ENCODE measurements around the gene SLC12A9. TPM values are rescaled to one million over a fixed set of nuclear protein-coding genes. Genes with fewer than 3 reads are reported as not detected.

SLC12A9 gene
- total RNA-seq, 1 donor from 2014 or later, result 52.4 TPM

GRCh38 chr7:100882201-100882600 lies 29.7 kb downstream of the SLC12A9 start:
- intact Hi-C loops (cut with micrococcal nuclease), result no loop called here

- intact Hi-C loops (cut with micrococcal nuclease), result no loop called here
These were observed 30.4 kb downstream of the SLC12A9 start for GRCh38 chr7:100882785-100883526.

GRCh38 chr7:100884736-100885439 lies 32.4 kb downstream of the SLC12A9 start:
- intact Hi-C loops (cut with micrococcal nuclease), result loop anchor here (5.0 kb wide), 3 partner anchors 132 to 282 kb away; partner anchors contain the start of gene VGF

- intact Hi-C loops (cut with micrococcal nuclease), result loop anchor here (5.0 kb wide), 3 partner anchors 132 to 282 kb away; partner anchors contain the start of gene VGF
These were observed 33.1 kb downstream of the SLC12A9 start for GRCh38 chr7:100885440-100886141.

- intact Hi-C loops (cut with micrococcal nuclease), result loop anchor here (5.0 kb wide), 3 partner anchors 131 to 281 kb away; partner anchors contain the start of gene VGF
These were observed 33.8 kb downstream of the SLC12A9 start for GRCh38 chr7:100886142-100886935.

GRCh38 chr7:100886936-100887515 lies 34.5 kb downstream of the SLC12A9 start:
- intact Hi-C loops (cut with micrococcal nuclease), result loop anchor here (5.0 kb wide), 3 partner anchors 130 to 280 kb away; partner anchors contain the start of gene VGF

DNA sequence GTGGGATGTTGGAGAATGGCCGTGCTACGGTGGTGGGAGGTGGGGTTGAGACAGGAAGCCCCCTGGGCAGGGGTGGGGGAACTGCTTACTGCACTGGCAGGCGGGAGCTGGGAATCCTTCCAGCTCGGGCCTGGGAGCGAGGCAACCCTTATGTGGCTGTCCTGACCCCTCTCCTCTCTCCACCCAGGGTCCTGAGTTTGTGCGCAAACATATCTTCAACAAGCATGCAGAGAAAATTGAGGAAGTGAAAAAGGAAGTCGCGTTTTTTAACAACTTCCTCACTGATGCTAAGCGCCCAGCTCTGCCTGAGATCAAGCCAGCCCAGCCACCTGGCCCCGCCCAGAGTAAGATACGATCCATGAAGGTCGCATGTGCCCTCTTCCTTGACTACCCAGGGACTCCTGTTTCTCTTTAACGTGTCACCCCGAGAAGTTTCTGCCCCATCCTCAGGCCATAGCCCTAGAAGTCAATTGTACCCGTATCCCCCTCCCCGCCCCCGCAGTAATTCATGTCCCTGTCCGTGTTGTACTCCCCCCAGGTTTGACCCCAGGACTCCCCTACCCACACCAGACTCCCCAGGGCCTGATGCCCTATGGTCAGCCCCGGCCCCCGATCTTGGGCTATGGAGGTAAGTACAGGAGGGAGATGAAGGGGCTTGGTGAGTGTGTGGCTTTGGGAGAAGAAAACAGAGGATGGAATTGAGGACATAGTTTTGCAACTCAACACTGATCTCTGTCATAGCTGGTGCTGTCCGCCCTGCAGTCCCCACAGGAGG lies 35.2 kb downstream of the SLC12A9 start:
- intact Hi-C loops (cut with micrococcal nuclease), result loop anchor here (2.0 to 5.0 kb wide), 4 partner anchors 130 to 280 kb away; partner anchors contain the start of genes AP1S1 and VGF

GRCh38 chr7:100888291-100888987 lies 35.9 kb downstream of the SLC12A9 start:
- intact Hi-C loops (cut with micrococcal nuclease), result loop anchor here (2.0 to 5.0 kb wide), 4 partner anchors 129 to 279 kb away; partner anchors contain the start of genes AP1S1 and VGF

GRCh38 chr7:100888988-100889750 lies 36.7 kb downstream of the SLC12A9 start, which contains the start of gene UFSP1:
Gene UFSP1 (minus strand): TSS chr7:100889715. CDS start chr7:100889271, 444 bp downstream.
- intact Hi-C loops (cut with micrococcal nuclease), result loop anchor here (1.0 to 5.0 kb wide), 10 partner anchors 14 to 355 kb away; partner anchors contain the start of genes AP1S1, SLC12A9, SRRT and TRIM56

- intact Hi-C loops (cut with micrococcal nuclease), result loop anchor here (1.0 kb wide), 1 partner anchor 186 kb away; no protein-coding TSS in a partner anchor
These were observed 38.4 kb downstream of the SLC12A9 start for GRCh38 chr7:100890653-100891567.

DNA sequence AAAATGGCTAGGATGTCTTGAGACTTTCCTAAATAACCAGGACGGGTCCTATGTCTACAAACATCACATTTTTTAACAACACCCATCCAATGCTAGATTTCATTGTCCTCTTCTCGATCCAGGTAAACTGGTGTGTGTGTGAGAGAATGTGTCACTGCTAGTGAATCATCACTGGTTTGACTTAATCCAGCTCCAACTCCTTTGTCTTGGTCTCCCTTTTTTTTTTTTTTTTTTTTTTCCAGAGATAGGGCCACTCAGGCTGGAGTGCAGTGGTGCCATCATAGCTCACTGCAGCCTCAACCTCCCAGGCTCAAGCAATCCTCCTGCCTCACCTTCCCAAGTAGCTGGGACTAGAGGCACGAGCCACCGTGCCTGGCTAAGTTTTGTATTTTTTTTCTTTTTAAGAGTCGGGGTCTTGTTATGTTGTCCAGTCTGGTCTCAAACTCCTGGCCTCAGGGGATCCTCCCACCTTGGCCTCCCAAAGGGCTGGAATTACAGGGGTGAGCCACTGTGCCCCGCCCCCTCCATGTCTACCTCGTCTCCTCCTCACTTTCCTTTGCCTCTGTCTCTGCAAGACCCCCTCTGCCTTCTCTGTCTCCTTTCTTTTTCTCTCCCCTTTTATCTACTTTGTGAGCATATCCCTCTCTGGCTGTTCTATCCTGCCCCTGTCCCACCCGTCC lies 39.2 kb downstream of the SLC12A9 start:
- intact Hi-C loops (cut with micrococcal nuclease), result no loop called here

DNA sequence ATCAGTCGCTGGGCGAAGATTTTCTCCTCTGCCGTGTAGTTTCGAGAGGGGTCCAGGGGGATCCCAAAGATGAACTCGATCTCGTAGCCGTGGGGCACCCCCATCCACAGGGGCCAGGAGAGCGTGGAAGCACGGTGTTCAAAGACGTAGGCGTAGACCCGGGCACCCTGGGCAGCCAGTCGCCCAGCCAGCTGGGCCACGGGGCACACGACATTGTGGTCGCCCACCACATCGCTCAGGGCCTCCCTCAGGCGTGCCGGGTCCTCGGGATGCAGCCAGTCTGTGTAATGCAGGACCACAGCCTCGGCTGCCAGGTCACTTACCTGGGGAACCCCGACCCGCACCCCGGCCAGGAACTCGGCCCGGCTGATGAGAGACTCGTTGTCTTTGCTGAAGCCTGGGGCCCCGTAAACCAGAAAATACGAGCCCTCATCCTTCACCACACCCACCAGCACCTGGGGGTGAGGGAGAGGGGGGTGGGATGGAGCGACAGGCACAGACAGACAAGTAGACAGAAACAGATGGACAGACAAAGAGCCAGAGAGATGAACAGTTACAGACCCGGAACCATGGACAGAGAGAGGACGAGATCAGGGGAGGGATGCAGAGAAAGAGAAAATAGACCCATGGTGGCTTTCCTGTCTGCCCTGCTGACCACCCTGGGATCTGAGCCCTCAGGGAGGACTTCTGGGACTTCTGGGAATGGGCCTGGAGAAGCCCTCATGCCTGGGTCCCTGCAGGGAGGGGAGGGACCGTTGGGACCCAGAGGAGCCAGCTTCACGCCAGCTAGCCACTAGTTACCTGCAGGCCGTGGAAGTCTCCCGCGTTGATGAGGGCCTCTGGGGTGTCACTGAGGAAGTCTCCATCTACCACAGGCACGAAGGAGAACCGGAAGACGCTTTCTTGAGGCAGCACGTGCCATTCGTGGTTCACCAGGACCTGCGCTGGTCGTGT lies 40.1 kb downstream of the SLC12A9 start:
- intact Hi-C loops (cut with micrococcal nuclease), result no loop called here

DNA sequence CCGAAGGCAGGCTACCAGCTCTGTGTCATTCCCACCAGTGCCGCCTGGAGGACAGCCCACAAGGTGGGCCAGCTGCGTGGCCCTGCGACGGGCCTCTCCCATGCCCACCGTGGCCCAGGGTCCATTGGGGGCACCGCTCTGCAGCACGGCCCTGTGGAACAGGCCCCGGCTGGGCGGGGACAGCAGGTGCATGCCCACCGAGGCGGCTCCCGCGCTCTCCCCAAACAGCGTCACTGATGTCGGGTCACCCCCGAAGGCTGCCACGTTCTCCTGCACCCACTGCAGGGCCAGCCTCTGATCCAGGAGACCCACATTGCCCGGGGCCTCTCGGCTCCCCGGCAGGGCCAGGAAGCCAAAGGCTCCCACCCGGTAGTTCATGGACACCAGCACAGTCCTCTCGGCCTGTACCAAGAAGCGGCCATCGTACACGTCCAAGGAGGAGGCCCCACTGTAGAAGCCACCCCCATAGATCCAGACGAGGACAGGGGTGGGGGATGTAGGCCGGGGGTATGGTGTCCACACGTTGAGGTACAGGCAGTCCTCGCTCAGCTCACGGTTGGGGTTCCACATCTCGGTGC lies 40.9 kb downstream of the SLC12A9 start:
- intact Hi-C loops (cut with micrococcal nuclease), result no loop called here

DNA sequence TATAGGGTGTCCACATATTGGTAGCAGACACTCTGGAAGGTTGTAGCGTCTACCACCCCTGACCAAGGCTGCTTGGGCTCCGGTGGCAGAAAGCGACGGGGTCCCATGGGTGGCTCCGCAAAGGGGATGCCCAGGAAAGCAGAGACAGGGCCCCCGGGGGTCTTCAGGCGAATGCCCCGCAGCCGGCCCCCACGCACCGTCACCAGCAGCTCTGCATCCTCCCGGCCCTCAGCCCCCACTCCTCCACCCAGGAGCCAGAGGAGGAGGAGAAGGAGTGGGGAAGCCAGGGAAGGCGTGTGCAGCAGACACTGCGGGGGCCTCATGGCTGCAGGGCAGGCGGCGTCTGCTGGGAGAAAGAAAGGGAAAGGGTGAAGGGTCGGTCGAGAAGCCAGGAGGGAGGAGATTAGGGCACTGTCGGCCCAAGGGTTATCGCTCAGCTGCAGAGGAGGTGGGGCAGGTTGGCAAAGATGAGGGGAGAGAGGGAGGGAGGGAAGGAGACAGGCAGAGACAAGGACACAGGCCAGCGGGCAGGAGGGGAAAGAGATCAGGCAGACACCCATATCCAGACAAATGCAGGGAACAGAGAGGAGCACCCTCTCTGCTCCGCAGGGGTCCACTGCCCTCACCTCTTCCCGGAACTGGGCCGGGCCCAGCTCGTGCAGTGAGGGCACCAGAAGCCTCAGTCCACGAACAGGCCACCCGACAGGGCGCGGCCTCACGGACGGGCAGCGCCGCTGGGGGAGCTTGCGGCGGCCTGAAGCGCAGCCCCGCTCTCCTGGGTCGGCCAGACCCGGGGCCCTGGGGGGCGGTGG lies 41.6 kb downstream of the SLC12A9 start:
- intact Hi-C loops (cut with micrococcal nuclease), result no loop called here

Measured in T-helper 1 cell treated with Interleukin-12 subunit alpha and Interleukin-12 subunit beta and Interleukin-4 antibody, amounts not matched to agents 30 ng/mL and 1 ng/mL, for 36 hours (primary cell).